HEK293 (cell line): ENCODE data around the gene CBX2.

Experiments
- ATF2 ChIP-seq: fragments of 450-650 bp; formaldehyde crosslinking; IDR thresholded peaks from 2 replicates; pipeline ENCODE4 v1.5.1; 2016; ENCODE audit warnings: missing biosample characterization, missing genetic modification characterization, low read depth
- ELK4 ChIP-seq: IDR thresholded peaks from 2 replicates; pipeline ENCODE4 v1.6.1; 2011; ENCODE audit warnings: mild to moderate bottlenecking, low read depth, low read length, borderline replicate concordance
- HOXA7 ChIP-seq: sonication (generic); formaldehyde crosslinking; IDR thresholded peaks from 2 replicates; pipeline ENCODE4 v1.8.1; 2022; ENCODE audit warnings: missing genetic modification reagents, borderline replicate concordance
- HOXD13 ChIP-seq: sonication (generic); formaldehyde crosslinking; IDR thresholded peaks from 2 replicates; pipeline ENCODE4 v1.8.0; 2022; ENCODE audit warnings: missing genetic modification reagents, borderline replicate concordance
- MEIS1 ChIP-seq: sonication (generic); formaldehyde crosslinking; IDR thresholded peaks from 2 replicates; pipeline ENCODE4 v1.8.1; 2022; ENCODE audit warnings: missing genetic modification reagents, mild to moderate bottlenecking, borderline replicate concordance
- PRDM4 ChIP-seq: fragments of 450-650 bp; formaldehyde crosslinking; IDR thresholded peaks from 2 replicates; pipeline ENCODE4 v1.5.1; 2017; ENCODE audit warnings: missing biosample characterization, missing genetic modification characterization
- TCF7L2 ChIP-seq: IDR thresholded peaks from 2 replicates; pipeline ENCODE4 v1.6.1; 2011; ENCODE audit warnings: low read depth, mild to moderate bottlenecking, inconsistent platforms, low read length, moderate library complexity, borderline replicate concordance
- ZBTB26 ChIP-seq: fragments of 450-650 bp; formaldehyde crosslinking; optimal IDR thresholded peaks from 2 replicates; pipeline ENCODE3; 2016; ENCODE audit warnings: missing biosample characterization, mild to moderate bottlenecking, missing genetic modification characterization
- ZFP69B ChIP-seq: fragments of 450-650 bp; formaldehyde crosslinking; IDR thresholded peaks from 2 replicates; pipeline ENCODE4 v1.5.1; 2016; ENCODE audit warnings: missing biosample characterization, missing genetic modification characterization
- ZNF121 ChIP-seq: fragments of 450-650 bp; formaldehyde crosslinking; IDR thresholded peaks from 2 replicates; pipeline ENCODE4 v1.5.1; 2016; ENCODE audit warnings: missing biosample characterization, missing genetic modification characterization
- ZNF174 ChIP-seq: fragments of 450-650 bp; formaldehyde crosslinking; IDR thresholded peaks from 2 replicates; pipeline ENCODE4 v1.5.0; 2017; ENCODE audit warnings: missing biosample characterization, mild to moderate bottlenecking, missing genetic modification characterization
- ZNF175 ChIP-seq: fragments of 450-650 bp; formaldehyde crosslinking; IDR thresholded peaks from 2 replicates; pipeline ENCODE4 v1.5.1; 2016; ENCODE audit warnings: missing biosample characterization, missing genetic modification characterization
- ZNF23 ChIP-seq: fragments of 450-650 bp; formaldehyde crosslinking; IDR thresholded peaks from 2 replicates; pipeline ENCODE4 v1.5.1; 2016; ENCODE audit warnings: missing biosample characterization, missing genetic modification characterization, borderline replicate concordance
- ZNF239 ChIP-seq: fragments of 450-650 bp; formaldehyde crosslinking; IDR thresholded peaks from 2 replicates; pipeline ENCODE4 v1.5.1; 2016; ENCODE audit warnings: missing biosample characterization, missing genetic modification characterization
- ZNF266 ChIP-seq: fragments of 450-650 bp; formaldehyde crosslinking; IDR thresholded peaks from 2 replicates; pipeline ENCODE4 v1.5.1; 2016; ENCODE audit warnings: missing biosample characterization, missing genetic modification characterization, low read depth
- ZNF335 ChIP-seq: fragments of 450-650 bp; formaldehyde crosslinking; conservative IDR thresholded peaks from 2 replicates; pipeline ENCODE4 v1.5.1; 2016; ENCODE audit warnings: missing biosample characterization, missing genetic modification characterization
- ZNF48 ChIP-seq: fragments of 450-650 bp; formaldehyde crosslinking; IDR thresholded peaks from 2 replicates; pipeline ENCODE4 v1.5.1; 2016; ENCODE audit warnings: missing biosample characterization, missing genetic modification characterization
- ZNF501 ChIP-seq: fragments of 450-650 bp; formaldehyde crosslinking; IDR thresholded peaks from 2 replicates; pipeline ENCODE4 v1.5.1; 2016; ENCODE audit warnings: missing biosample characterization, missing genetic modification characterization
- ZNF510 ChIP-seq: fragments of 450-650 bp; formaldehyde crosslinking; IDR thresholded peaks from 2 replicates; pipeline ENCODE4 v1.5.1; 2018; ENCODE audit warnings: mild to moderate bottlenecking, missing genetic modification characterization, missing biosample characterization; ENCODE audit not compliant: insufficient replicate concordance
- ZNF530 ChIP-seq: fragments of 450-650 bp; formaldehyde crosslinking; IDR thresholded peaks from 2 replicates; pipeline ENCODE4 v1.5.1; 2016; ENCODE audit warnings: low read depth, missing biosample characterization, missing genetic modification characterization
- ZNF555 ChIP-seq: fragments of 450-650 bp; formaldehyde crosslinking; conservative IDR thresholded peaks from 2 replicates; pipeline ENCODE4 v1.5.1; 2017; ENCODE audit warnings: missing biosample characterization, mild to moderate bottlenecking, missing genetic modification characterization, inconsistent platforms
- ZNF624 ChIP-seq: fragments of 450-650 bp; formaldehyde crosslinking; IDR thresholded peaks from 2 replicates; pipeline ENCODE4 v1.5.1; 2017; ENCODE audit warnings: missing biosample characterization, missing genetic modification characterization
- ZNF654 ChIP-seq: fragments of 450-650 bp; formaldehyde crosslinking; IDR thresholded peaks from 2 replicates; pipeline ENCODE4 v1.5.1; 2016; ENCODE audit warnings: low read depth, missing biosample characterization, missing genetic modification characterization
- TF ChIP-seq, protein P1 (sequence below): fragments of 450-650 bp; formaldehyde crosslinking; IDR thresholded peaks from 2 replicates; pipeline ENCODE4 v1.5.1; 2016; ENCODE audit warnings: missing biosample characterization, missing genetic modification characterization
- TF ChIP-seq, protein P2 (sequence below): fragments of 450-650 bp; formaldehyde crosslinking; IDR thresholded peaks from 2 replicates; pipeline ENCODE4 v1.5.1; 2017; ENCODE audit warnings: missing biosample characterization, missing genetic modification characterization
- TF ChIP-seq, protein P3 (sequence below): fragments of 450-650 bp; formaldehyde crosslinking; IDR thresholded peaks from 2 replicates; pipeline ENCODE4 v1.5.1; 2017; ENCODE audit warnings: missing biosample characterization, mild to moderate bottlenecking, missing genetic modification characterization, moderate library complexity
- TF ChIP-seq, protein P4 (sequence below): fragments of 450-650 bp; formaldehyde crosslinking; IDR thresholded peaks from 2 replicates; pipeline ENCODE4 v1.5.1; 2016; ENCODE audit warnings: missing biosample characterization, missing genetic modification characterization

The CBX2 gene

DNA sequence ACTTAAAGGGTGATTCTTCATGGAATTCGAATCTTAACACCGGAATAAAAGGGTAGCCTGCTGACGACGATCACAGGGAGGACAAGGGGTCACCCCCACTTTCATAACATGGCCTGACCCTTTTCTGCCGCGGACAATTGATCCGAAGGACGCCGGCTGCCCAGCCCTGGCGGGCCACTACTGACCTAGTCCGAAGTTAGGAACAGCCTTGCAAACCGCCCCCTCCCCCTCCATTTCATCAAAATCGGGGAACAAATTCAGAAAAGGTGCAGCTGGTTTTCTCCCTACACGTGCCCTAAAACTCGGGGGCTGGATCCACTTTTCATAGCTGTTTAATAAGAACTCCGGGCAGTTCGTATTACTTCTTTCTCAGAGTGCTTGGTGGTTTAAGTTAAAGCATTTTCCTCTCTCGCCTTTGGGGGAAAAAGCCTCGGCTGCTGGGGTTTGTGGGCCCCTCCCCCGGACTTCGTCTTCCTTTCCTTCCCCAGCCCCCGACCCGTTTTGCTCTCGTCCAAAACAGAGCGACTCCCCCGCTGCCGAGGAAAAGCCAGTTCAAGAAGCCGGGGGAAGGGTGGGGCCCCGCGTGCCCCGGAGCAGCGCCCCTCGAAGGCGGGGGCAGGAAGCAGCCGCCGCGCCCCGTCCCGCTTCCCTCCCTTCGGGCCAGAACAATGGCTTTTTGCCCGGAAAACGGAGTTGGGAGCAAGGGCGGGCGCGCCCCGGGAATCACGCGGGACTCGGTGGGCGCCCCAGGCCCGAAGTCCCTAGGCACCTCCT, 641 bp upstream of the CBX2 start (continued):
- no peak for TF ChIP-seq ELK4
- TF ChIP-seq ZNF624 (tag by site-specific recombination), result no peak
- TF ChIP-seq TCF7L2, result no peak
- no peak for TF ChIP-seq ZNF510 (tag by site-specific recombination)
- TF ChIP-seq ZNF121, result no peak
- TF ChIP-seq ZFP69B (tag by site-specific recombination), result peak; percentile 91
- TF ChIP-seq ZNF530 (tag by site-specific recombination), result no peak
- no peak for TF ChIP-seq ZNF175 (tag by site-specific recombination)
- TF ChIP-seq ZNF555 (tag by site-specific recombination), result no peak
- TF ChIP-seq, protein P1, sequence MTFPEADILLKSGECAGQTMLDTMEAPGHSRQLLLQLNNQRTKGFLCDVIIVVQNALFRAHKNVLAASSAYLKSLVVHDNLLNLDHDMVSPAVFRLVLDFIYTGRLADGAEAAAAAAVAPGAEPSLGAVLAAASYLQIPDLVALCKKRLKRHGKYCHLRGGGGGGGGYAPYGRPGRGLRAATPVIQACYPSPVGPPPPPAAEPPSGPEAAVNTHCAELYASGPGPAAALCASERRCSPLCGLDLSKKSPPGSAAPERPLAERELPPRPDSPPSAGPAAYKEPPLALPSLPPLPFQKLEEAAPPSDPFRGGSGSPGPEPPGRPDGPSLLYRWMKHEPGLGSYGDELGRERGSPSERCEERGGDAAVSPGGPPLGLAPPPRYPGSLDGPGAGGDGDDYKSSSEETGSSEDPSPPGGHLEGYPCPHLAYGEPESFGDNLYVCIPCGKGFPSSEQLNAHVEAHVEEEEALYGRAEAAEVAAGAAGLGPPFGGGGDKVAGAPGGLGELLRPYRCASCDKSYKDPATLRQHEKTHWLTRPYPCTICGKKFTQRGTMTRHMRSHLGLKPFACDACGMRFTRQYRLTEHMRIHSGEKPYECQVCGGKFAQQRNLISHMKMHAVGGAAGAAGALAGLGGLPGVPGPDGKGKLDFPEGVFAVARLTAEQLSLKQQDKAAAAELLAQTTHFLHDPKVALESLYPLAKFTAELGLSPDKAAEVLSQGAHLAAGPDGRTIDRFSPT, result no peak
- TF ChIP-seq ATF2 (tag by site-specific recombination), result no peak
- no peak for TF ChIP-seq ZNF48 (tag by site-specific recombination)
- TF ChIP-seq ZNF23 (tag by site-specific recombination), result no peak
- no peak for TF ChIP-seq ZNF266
- peak; percentile 61; the same call in 1 of the 2 replicates for TF ChIP-seq ZNF501 (tag by site-specific recombination)
- TF ChIP-seq, protein P2, sequence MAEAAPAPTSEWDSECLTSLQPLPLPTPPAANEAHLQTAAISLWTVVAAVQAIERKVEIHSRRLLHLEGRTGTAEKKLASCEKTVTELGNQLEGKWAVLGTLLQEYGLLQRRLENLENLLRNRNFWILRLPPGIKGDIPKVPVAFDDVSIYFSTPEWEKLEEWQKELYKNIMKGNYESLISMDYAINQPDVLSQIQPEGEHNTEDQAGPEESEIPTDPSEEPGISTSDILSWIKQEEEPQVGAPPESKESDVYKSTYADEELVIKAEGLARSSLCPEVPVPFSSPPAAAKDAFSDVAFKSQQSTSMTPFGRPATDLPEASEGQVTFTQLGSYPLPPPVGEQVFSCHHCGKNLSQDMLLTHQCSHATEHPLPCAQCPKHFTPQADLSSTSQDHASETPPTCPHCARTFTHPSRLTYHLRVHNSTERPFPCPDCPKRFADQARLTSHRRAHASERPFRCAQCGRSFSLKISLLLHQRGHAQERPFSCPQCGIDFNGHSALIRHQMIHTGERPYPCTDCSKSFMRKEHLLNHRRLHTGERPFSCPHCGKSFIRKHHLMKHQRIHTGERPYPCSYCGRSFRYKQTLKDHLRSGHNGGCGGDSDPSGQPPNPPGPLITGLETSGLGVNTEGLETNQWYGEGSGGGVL (tag by site-specific recombination), result peak; percentile 83
- no peak for TF ChIP-seq PRDM4 (tag by site-specific recombination)
- no peak for TF ChIP-seq ZNF239
- TF ChIP-seq, protein P3, sequence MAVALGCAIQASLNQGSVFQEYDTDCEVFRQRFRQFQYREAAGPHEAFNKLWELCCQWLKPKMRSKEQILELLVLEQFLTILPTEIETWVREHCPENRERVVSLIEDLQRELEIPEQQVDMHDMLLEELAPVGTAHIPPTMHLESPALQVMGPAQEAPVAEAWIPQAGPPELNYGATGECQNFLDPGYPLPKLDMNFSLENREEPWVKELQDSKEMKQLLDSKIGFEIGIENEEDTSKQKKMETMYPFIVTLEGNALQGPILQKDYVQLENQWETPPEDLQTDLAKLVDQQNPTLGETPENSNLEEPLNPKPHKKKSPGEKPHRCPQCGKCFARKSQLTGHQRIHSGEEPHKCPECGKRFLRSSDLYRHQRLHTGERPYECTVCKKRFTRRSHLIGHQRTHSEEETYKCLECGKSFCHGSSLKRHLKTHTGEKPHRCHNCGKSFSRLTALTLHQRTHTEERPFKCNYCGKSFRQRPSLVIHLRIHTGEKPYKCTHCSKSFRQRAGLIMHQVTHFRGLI (tag by site-specific recombination), result no peak
- no peak for TF ChIP-seq MEIS1 (CRISPR knock-in tag)
- no peak for TF ChIP-seq ZNF654 (tag by site-specific recombination)
- no peak for TF ChIP-seq HOXD13 (CRISPR knock-in tag)
- TF ChIP-seq, protein P4, sequence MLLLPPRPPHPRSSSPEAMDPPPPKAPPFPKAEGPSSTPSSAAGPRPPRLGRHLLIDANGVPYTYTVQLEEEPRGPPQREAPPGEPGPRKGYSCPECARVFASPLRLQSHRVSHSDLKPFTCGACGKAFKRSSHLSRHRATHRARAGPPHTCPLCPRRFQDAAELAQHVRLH, result no peak
- no peak for TF ChIP-seq ZNF174 (tag by site-specific recombination)
- TF ChIP-seq ZBTB26 (tag by site-specific recombination), result peak; percentile 75
- TF ChIP-seq HOXA7, result no peak
- peak; percentile 76 for TF ChIP-seq ZNF335
